ENCODE data around the gene HBEGF.

- TF ChIP-seq EZH2 (IDR thresholded peaks at IDR 0.05; ENCODE audit: insufficient read depth, poor library complexity, severe bottlenecking) (no peak), EZH2phosphoT487 (IDR thresholded peaks at IDR 0.05; ENCODE audit: insufficient read depth, low read depth) (no peak)
Measured at GRCh38 chr5:140388052-140388451, 41.6 kb upstream of the HBEGF start.

All from GM23248 (cell line).